AG04450 (cell line): Measurements from ENCODE around the gene ESPNL. TPM values are rescaled to one million over a fixed set of nuclear protein-coding genes. Genes with fewer than 3 reads are reported as not detected.

Source experiments
- CTCF ChIA-PET: fragments of 300-600, 350-600 bp; formaldehyde crosslinking; extraction: SDS; loops from one replicate; lab custom pipeline; 2022; ENCODE audit warnings: antibody characterized with exemption, inconsistent platforms; lab: Charles Lee
- POLR2A ChIA-PET: fragments of 350-600 bp; formaldehyde crosslinking; extraction: SDS; loops from one replicate; lab custom pipeline; 2021; ENCODE audit warnings: antibody characterized with exemption, inconsistent platforms; lab: Yijun Ruan, JAX
- DNase-seq: peaks from one replicate; pipeline ENCODE4 v3.0.0-alpha.2; 2011; ENCODE audit warnings: low read depth, low spot score
- H3K27ac ChIP-seq: one replicate; pipeline ENCODE4 v1.5.1; 2012; ENCODE audit warnings: low read depth, low read length, control low read depth
- H3K27me3 ChIP-seq: one replicate; pipeline ENCODE4 v1.6.0; 2012; ENCODE audit warnings: low read length; ENCODE audit not compliant: control insufficient read depth, insufficient read depth
- H3K4me3 ChIP-seq: 2 replicates; pipeline ENCODE4 v1.5.1; 2011; ENCODE audit warnings: mild to moderate bottlenecking, low read depth, low read length, control low read depth
- H3K9me3 ChIP-seq: 2 replicates; pipeline ENCODE4 v1.5.1; 2012; ENCODE audit warnings: low read length; ENCODE audit not compliant: control insufficient read depth, insufficient read depth
- polyA plus RNA-seq: library from polyadenylated mRNA; depleted of rRNA; stranded (reverse); fragments of >200 nt; gene quantifications from 2 replicates; pipeline ENCODE4 v1.2.3, GENCODE V29; 2011
- TF ChIP-seq, protein P1 (sequence below): IDR thresholded peaks from 2 replicates; pipeline ENCODE4 v1.5.1; 2011; ENCODE audit warnings: low read depth, low read length, control low read depth, inconsistent platforms

ESPNL gene
- polyA plus RNA-seq, 1 experiment: 1.0 TPM

DNA sequence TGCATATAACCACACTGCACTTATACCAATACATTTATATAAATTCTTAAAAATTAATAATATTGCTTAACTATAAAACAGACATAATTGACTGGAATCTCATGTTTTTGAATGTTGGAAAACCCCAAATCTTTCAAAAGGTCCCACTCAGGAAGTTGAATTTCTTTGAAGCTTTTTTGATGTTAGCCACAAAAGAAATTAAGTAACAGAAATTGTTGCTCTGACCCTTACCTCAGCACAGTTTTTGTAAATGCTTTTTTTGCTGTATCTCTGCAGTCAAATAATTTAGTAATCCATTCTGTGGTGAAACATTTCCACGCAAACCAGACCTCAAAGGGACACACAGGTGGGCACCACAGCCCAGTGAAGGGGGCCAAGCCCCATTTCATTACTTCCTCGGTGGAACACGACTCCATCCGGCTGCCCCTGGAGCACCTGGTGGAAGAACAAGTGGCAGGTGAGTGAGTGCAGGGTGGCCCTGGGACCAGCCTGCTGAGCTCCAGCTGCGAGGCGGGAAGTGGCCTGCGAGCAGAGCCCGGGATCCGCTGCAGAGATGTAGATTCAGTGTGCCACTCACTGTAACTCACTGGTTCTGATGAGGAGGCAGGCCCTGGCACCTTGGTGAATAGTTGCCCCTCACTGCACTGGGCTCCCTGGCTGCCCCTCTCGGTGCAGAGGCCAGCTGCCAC, 31.0 kb upstream of the ESPNL start:
- no peak for DNase-seq
- POLR2A ChIA-PET: no interaction called here

DNA sequence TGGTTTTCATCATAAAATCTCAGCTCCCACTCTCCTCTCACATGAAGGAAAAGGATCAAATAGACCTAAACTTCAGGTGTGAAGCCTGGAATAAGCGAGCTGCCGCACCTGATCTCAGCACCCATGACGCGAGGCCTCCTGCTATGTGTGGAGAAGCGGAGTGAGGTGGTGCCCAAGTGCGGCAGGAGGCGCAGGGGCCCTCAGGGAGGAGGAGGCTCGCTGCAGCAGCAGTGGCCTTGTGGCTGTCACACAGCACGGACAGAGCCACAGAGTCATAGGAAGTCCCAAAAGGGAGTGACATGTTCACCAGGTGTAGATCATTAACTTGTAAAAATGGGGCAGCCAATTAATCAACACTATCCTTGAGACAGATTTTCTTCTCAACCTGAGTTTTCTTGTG, 30.3 kb upstream of the ESPNL start:
- TF ChIP-seq, protein P1, sequence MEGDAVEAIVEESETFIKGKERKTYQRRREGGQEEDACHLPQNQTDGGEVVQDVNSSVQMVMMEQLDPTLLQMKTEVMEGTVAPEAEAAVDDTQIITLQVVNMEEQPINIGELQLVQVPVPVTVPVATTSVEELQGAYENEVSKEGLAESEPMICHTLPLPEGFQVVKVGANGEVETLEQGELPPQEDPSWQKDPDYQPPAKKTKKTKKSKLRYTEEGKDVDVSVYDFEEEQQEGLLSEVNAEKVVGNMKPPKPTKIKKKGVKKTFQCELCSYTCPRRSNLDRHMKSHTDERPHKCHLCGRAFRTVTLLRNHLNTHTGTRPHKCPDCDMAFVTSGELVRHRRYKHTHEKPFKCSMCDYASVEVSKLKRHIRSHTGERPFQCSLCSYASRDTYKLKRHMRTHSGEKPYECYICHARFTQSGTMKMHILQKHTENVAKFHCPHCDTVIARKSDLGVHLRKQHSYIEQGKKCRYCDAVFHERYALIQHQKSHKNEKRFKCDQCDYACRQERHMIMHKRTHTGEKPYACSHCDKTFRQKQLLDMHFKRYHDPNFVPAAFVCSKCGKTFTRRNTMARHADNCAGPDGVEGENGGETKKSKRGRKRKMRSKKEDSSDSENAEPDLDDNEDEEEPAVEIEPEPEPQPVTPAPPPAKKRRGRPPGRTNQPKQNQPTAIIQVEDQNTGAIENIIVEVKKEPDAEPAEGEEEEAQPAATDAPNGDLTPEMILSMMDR: no peak
- no peak overlapping the region for H3K27ac ChIP-seq
- ChIA-PET POLR2A (no interaction called here), CTCF (no interaction called here)
- no peak overlapping the region for H3K4me3 ChIP-seq
- DNase-seq: no peak
- H3K9me3 ChIP-seq: no peaks in the 10 kb centered on the region
- H3K27me3 ChIP-seq: no peaks in the 10 kb centered on the region

More for the DNA sequence above, 31.0 kb upstream of the ESPNL start:
- Histone ChIP-seq H3K27ac (no peak overlapping the region), H3K9me3 (no peaks in the 10 kb centered on the region), H3K27me3 (no peaks in the 10 kb centered on the region), H3K4me3 (no peak overlapping the region)
- CTCF ChIA-PET: interaction anchor here (1.0 kb wide), 1 partner anchor 195 kb away, joined by 6 read pairs; no protein-coding TSS in a partner anchor
- TF ChIP-seq, protein P1: no peak

DNA sequence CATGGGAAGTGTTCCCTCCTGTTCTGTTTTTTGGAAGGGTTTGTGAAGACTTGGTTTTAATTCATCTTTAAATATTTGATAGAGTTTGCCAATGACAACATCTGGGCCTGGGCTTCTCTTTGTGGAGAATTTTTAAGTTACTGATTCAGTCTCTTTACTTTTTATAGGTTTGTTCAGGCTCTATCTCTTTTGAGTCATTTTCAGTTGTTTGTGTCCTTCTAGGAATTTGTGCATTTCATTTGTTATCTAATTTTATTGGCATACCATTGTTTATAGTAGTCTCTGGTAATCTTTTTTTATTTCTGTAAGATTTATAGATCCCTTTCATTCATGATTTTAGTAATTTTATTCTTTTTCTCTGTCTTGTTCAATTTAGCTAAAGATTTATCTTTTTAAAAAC, 24.7 kb upstream of the ESPNL start:
- no peak for DNase-seq
- no peaks in the 10 kb centered on the region for H3K27me3 ChIP-seq
- TF ChIP-seq, protein P1: no peak
- ChIA-PET POLR2A (no interaction called here), CTCF (interaction anchor here (0.8 to 1.0 kb wide), 2 partner anchors 11 to 152 kb away, joined by 3 read pairs; no protein-coding TSS in a partner anchor)
- peaks cover 2% of the 10 kb centered on the region; the same call in 1 of the 2 replicates for H3K9me3 ChIP-seq
- H3K4me3 ChIP-seq: no peak overlapping the region
- no peak overlapping the region for H3K27ac ChIP-seq

DNA sequence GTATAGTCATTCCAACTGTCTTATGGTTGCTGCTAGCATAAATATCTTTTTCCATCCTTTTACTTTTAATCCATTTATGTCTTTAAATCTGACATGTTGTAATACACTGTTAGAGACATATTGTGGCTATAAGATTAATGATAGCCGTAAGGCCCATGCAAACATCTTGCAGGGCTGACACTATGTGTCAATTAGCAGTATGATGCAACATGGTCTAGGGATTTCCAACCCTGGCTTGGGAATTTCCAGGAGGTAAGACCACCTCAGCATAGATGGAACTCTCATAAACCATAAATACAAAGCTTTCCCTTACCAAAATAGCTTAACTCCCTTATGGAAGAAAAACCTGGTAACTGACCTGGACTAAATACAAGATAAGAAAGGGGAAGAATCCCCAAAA, 22.8 kb upstream of the ESPNL start:
- TF ChIP-seq, protein P1: no peak
- no peak for DNase-seq
- ChIA-PET POLR2A (no interaction called here), CTCF (interaction anchor here (0.7 to 1.0 kb wide), 2 partner anchors 28 to 219 kb away, joined by 3 to 7 read pairs; no protein-coding TSS in a partner anchor)
- Histone ChIP-seq H3K4me3 (no peak overlapping the region), H3K9me3 (peaks cover 4% of the 10 kb centered on the region; the same call in 1 of the 2 replicates), H3K27me3 (no peaks in the 10 kb centered on the region), H3K27ac (no peak overlapping the region)

DNA sequence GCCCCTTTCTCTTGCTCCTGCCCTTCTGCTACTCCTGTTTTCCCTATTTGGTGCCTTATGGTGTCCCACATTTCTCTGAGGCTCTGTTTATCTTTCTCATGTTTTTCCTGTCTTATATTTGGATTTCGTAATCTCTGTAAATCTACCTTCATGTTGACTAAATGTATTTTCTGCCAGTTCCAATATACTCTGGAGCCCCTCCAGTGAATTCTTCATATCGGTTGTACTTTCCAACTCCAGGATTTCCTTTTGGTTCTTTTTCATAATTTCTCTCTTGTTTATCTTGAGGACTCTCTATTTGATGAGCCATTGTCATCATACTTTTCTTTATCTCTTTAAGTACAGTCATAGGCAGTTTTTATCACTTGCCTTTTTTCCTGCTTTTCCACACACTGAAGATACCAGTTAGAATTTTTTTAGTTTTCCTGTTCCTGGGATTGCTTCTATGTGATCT, 20.2 kb upstream of the ESPNL start:
- H3K27me3 ChIP-seq: no peaks in the 10 kb centered on the region
- no peak for DNase-seq
- TF ChIP-seq, protein P1: no peak
- ChIA-PET POLR2A (no interaction called here), CTCF (no interaction called here)
- H3K27ac ChIP-seq: no peak overlapping the region
- no peak overlapping the region for H3K4me3 ChIP-seq
- H3K9me3 ChIP-seq: peaks cover 4% of the 10 kb centered on the region; the same call in 1 of the 2 replicates
